GM23248 (cell line): ENCODE data around the gene GORASP1. TPM values are rescaled to one million over a fixed set of nuclear protein-coding genes. Genes with fewer than 3 reads are reported as not detected.

ENCODE experiments used
- DNase-seq: peaks from one replicate; pipeline ENCODE4 v3.0.0-alpha.2; 2015
- H2AFZ ChIP-seq: fragments of 200-600 bp; sonication (generic); 2 replicates; pipeline ENCODE4 v1.6.1; 2016; ENCODE audit warnings: antibody characterized with exemption
- H3F3A ChIP-seq: fragments of 200-600 bp; sonication (generic); 2 replicates; pipeline ENCODE4 v1.6.1; 2016; ENCODE audit warnings: mild to moderate bottlenecking, antibody characterized with exemption, mixed run types; ENCODE audit not compliant: insufficient read depth
- H3K27ac ChIP-seq: fragments of 200-600 bp; sonication (generic); 2 replicates; pipeline ENCODE4 v1.5.1; 2016; ENCODE audit warnings: mild to moderate bottlenecking
- H3K27me3 ChIP-seq: fragments of 200-600 bp; sonication (generic); replicated peaks from 2 replicates; pipeline ENCODE4 v1.6.1; 2016; ENCODE audit warnings: mild to moderate bottlenecking; ENCODE audit not compliant: insufficient read depth
- H3K36me3 ChIP-seq: fragments of 200-600 bp; sonication (generic); 2 replicates; pipeline ENCODE4 v1.6.1; 2016; ENCODE audit warnings: low read depth, mild to moderate bottlenecking
- H3K4me1 ChIP-seq: fragments of 200-600 bp; sonication (generic); 2 replicates; pipeline ENCODE4 v1.6.1; 2016; ENCODE audit warnings: mild to moderate bottlenecking; ENCODE audit not compliant: insufficient read depth
- H3K4me2 ChIP-seq: fragments of 200-600 bp; sonication (generic); one replicate; pipeline ENCODE4 v1.6.1; 2016; ENCODE audit warnings: mild to moderate bottlenecking; ENCODE audit not compliant: unreplicated experiment
- H3K4me3 ChIP-seq: fragments of 200-600 bp; sonication (generic); 2 replicates; pipeline ENCODE4 v1.5.1; 2016; ENCODE audit warnings: mild to moderate bottlenecking
- H3K79me2 ChIP-seq: fragments of 200-600 bp; sonication (generic); 2 replicates; pipeline ENCODE4 v1.6.1; 2016; ENCODE audit warnings: mild to moderate bottlenecking; ENCODE audit not compliant: insufficient read depth
- H3K9ac ChIP-seq: fragments of 200-600 bp; sonication (generic); 2 replicates; pipeline ENCODE4 v1.6.1; 2016; ENCODE audit warnings: mild to moderate bottlenecking
- H3K9me2 ChIP-seq: fragments of 200-600 bp; sonication (generic); 2 replicates; pipeline ENCODE4 v1.6.1; 2016; ENCODE audit warnings: mixed run types, mild to moderate bottlenecking, moderate library complexity; ENCODE audit not compliant: insufficient read depth
- H3K9me3 ChIP-seq: fragments of 200-600 bp; sonication (generic); one replicate; pipeline ENCODE4 v1.6.1; 2017; ENCODE audit warnings: low read depth
- H4K20me1 ChIP-seq: fragments of 200-600 bp; sonication (generic); 2 replicates; pipeline ENCODE4 v1.6.0; 2016; ENCODE audit not compliant: insufficient read depth
- EZH2 ChIP-seq: fragments of 200-600 bp; sonication (generic); IDR thresholded peaks from 2 replicates; pipeline ENCODE4 v1.6.1; 2018; ENCODE audit warnings: antibody characterized with exemption, mild to moderate bottlenecking; ENCODE audit not compliant: insufficient read depth, poor library complexity, severe bottlenecking
- EZH2phosphoT487 ChIP-seq: fragments of 200-600 bp; sonication (generic); IDR thresholded peaks from 2 replicates; pipeline ENCODE4 v1.6.1; 2018; ENCODE audit warnings: antibody characterized with exemption, moderate library complexity, mild to moderate bottlenecking, low read depth; ENCODE audit not compliant: insufficient read depth
- WGBS, 2 experiments: methylation state at CpG; one replicate each; pipeline ENCODE4 v1.1.6; 2015 to 2017; ENCODE audit warnings: low lambda C conversion rate in 2 of 2, low coverage in 1 of 2; ENCODE audit errors: missing lambda C conversion rate in 2 of 2; 5-methylcytosine and 5-hydroxymethylcytosine counted together
- in situ Hi-C: fragments of 300-500 bp; cut with MboI; formaldehyde crosslinking; loops from 2 replicates; pipeline ENCODE4 v1.15.0; 2020
- polyA plus RNA-seq: library from polyadenylated mRNA; unstranded; fragments of >200 nt; fragmentation: Nextera tagmentation; extraction: Ambion mirVana; gene quantifications from 2 replicates; pipeline ENCODE4 v1.2.1, GENCODE V29; 2016
- total RNA-seq: library from RNA; depleted of rRNA; stranded (reverse); fragments of >200 nt; shearing (Covaris generic); gene quantifications from 2 replicates; pipeline ENCODE4 v1.2.3, GENCODE V29; 2014

GORASP1 gene
- total and polyA plus RNA-seq, 2 experiments from 2014 or later, result 33.1 to 63.8 TPM

DNA sequence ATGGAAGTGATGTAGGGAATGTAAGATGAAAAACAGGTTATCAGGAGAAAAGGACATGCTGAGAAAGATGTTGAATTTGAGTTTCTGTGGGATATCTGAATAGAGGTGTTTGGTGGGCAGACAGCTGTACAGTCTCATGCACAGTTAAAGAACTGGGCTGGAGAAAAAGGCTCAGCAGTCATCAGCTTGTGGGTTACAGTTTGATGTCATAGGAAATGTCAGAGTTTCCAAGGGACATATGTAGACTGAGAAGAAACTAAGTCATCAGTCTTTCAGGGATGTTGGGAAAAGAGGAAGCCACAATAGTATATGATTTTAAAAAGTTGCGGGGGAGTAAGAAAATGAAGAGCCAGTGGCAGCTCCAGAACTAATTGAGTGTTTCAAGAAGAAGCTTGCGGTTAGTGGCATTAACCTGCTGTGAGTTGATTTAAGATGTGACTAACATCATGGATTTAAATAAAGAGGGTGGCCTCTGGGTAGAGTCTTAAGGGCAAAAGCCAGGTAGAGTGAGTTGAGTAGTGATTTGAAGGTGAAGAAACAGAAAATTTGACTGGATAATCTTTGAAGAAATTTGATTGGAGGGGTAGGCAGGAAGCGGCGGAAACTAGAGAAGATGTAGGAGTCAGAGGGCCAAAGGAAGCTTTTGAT lies 24.6 kb downstream of the GORASP1 start:
- Histone ChIP-seq H3K9ac (no peak overlapping the region), H4K20me1 (no peaks in the 10 kb centered on the region), H3K27ac (no peak overlapping the region), H3K4me2 (no peak overlapping the region), H3K4me1 (no peaks in the 10 kb centered on the region), H3K36me3 (peaks cover 11% of the 10 kb centered on the region), H3K9me2 (no peaks in the 10 kb centered on the region), H3K9me3 (no peaks in the 10 kb centered on the region), H3K79me2 (no peaks in the 10 kb centered on the region), H3F3A (no peaks in the 10 kb centered on the region), H3K4me3 (no peak overlapping the region), H2AFZ (no peak overlapping the region), H3K27me3 (no peaks in the 10 kb centered on the region)
- TF ChIP-seq EZH2 (no peak), EZH2phosphoT487 (no peak)
- 98% methylated on average over 4 of the region's 4 CpGs for WGBS, 2 experiments
- in situ Hi-C loops, result no loop called here
- DNase-seq, result no peak

DNA sequence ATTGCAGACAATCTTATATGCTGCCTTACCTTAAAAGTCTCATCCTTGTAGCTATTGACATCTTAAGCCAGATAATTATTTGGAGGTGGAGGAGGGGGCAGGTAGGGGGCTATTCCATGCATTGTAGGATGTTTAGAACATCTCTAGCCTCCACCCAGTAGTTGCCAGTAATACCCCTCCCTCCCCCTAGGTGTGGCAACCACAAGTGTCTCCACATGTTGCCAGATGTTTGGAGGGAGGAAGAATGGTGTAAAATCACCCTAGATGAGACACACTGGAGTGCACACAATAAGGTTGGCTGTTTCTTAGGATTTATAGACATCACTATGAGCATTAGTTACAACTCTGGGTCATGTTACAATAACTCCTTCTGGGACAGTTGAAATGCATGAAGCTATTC lies 27.4 kb downstream of the GORASP1 start:
- no peaks in the 10 kb centered on the region for H3K9me2 ChIP-seq
- no peaks in the 10 kb centered on the region for H3F3A ChIP-seq
- H3K4me1 ChIP-seq, result no peaks in the 10 kb centered on the region
- H3K79me2 ChIP-seq, result no peaks in the 10 kb centered on the region
- TF ChIP-seq EZH2 (no peak), EZH2phosphoT487 (no peak)
- DNase-seq, result no peak
- H3K4me3 ChIP-seq, result no peak overlapping the region
- no peak overlapping the region for H3K27ac ChIP-seq
- no peak overlapping the region for H3K4me2 ChIP-seq
- H3K9me3 ChIP-seq, result no peaks in the 10 kb centered on the region
- no peak overlapping the region for H3K9ac ChIP-seq
- H3K27me3 ChIP-seq, result no peaks in the 10 kb centered on the region
- no peak overlapping the region for H2AFZ ChIP-seq
- no peaks in the 10 kb centered on the region for H4K20me1 ChIP-seq
- in situ Hi-C loops, result no loop called here
- peaks cover 22% of the 10 kb centered on the region for H3K36me3 ChIP-seq

- H3K4me3 ChIP-seq, result no peak overlapping the region
- H3K27me3 ChIP-seq, result no peaks in the 10 kb centered on the region
- in situ Hi-C loops, result no loop called here
- no peaks in the 10 kb centered on the region for H3K79me2 ChIP-seq
- TF ChIP-seq EZH2phosphoT487, result no peak
- no peak for TF ChIP-seq EZH2
- H3K36me3 ChIP-seq, result peaks cover 25% of the 10 kb centered on the region
- H4K20me1 ChIP-seq, result no peaks in the 10 kb centered on the region
- H3K9me2 ChIP-seq, result no peaks in the 10 kb centered on the region
- no peak overlapping the region for H3K27ac ChIP-seq
- H2AFZ ChIP-seq, result no peak overlapping the region
- no peaks in the 10 kb centered on the region for H3F3A ChIP-seq
- no peaks in the 10 kb centered on the region for H3K9me3 ChIP-seq
- H3K4me2 ChIP-seq, result no peak overlapping the region
- no peak for DNase-seq
- no peak overlapping the region for H3K9ac ChIP-seq
- H3K4me1 ChIP-seq, result no peaks in the 10 kb centered on the region
Observed at GRCh38 chr3:39079530-39079929, 27.9 kb downstream of the GORASP1 start.

DNA sequence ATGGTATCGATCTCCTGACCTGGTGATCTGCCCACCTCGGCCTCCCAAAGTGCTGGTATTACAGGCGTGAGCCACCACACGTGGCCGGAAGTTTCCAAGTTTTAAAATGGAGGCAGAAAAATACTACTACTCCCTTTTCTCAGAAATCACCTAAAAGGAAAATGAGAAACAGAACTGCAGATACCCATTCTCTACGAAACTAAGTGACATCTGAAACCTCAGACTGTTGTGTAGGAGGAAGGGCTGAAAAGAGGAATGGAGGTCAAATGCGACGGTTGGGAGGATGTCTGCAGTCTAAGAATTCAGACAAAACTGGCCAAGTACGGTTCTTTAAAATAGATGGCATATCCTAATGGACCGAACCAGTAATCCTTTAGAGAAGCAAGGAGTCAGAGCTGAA lies 31.5 kb downstream of the GORASP1 start:
- Histone ChIP-seq H3K4me3 (no peak overlapping the region), H3K79me2 (no peaks in the 10 kb centered on the region), H2AFZ (no peak overlapping the region), H3K4me1 (no peaks in the 10 kb centered on the region), H3F3A (no peaks in the 10 kb centered on the region), H3K9me2 (no peaks in the 10 kb centered on the region), H3K27me3 (no peaks in the 10 kb centered on the region), H3K36me3 (peaks cover 28% of the 10 kb centered on the region), H3K27ac (no peak overlapping the region), H3K9me3 (no peaks in the 10 kb centered on the region), H4K20me1 (no peaks in the 10 kb centered on the region), H3K4me2 (no peak overlapping the region), H3K9ac (no peak overlapping the region)
- DNase-seq, result no peak
- WGBS, 2 experiments, result 95 to 96% methylated on average over 10 of the region's 10 CpGs
- in situ Hi-C loops, result no loop called here
- TF ChIP-seq EZH2phosphoT487 (no peak), EZH2 (no peak)

DNA sequence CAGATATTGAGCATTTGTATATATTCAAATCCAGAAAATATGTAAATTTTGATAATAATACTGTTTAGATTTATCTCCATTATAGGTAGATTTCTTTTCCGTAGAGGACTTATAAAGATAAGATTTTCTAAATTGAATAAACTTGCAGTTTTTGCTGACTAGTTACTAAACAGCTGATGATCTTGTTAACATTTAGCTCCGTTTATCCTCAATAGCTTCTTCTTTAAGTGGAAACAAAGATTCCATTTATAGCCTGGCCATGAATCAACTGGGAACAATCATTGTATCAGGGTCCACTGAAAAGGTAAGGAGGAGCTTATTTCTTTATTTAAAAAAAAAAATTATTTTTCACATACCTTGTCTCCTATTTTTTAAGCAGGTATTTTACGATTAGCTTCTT lies 38.9 kb downstream of the GORASP1 start:
- in situ Hi-C loops, result no loop called here
- no peaks in the 10 kb centered on the region for H3K27me3 ChIP-seq
- H3K36me3 ChIP-seq, result peaks cover 10% of the 10 kb centered on the region; the same call in 1 of the 2 replicates
- DNase-seq, result no peak
- no peak overlapping the region for H3K9ac ChIP-seq
- H3K27ac ChIP-seq, result no peak overlapping the region
- H2AFZ ChIP-seq, result no peak overlapping the region
- no peak overlapping the region for H3K4me2 ChIP-seq
- no peak for TF ChIP-seq EZH2
- no peak for TF ChIP-seq EZH2phosphoT487
- no peaks in the 10 kb centered on the region for H4K20me1 ChIP-seq
- H3K9me2 ChIP-seq, result no peaks in the 10 kb centered on the region
- H3K4me3 ChIP-seq, result no peak overlapping the region
- WGBS, 2 experiments, result 93 to 94% methylated on average over 3 of the region's 3 CpGs
- no peaks in the 10 kb centered on the region for H3K9me3 ChIP-seq
- peaks cover 31% of the 10 kb centered on the region for H3F3A ChIP-seq
- peaks cover 22% of the 10 kb centered on the region for H3K4me1 ChIP-seq
- peaks cover 24% of the 10 kb centered on the region for H3K79me2 ChIP-seq
